ENCODE measurements around the gene HMGN2. TPM values are rescaled to one million over a fixed set of nuclear protein-coding genes. Genes with fewer than 3 reads are reported as not detected.

Gene HMGN2
- total RNA-seq, 1 donor from 2014 or later = 158 TPM

GRCh38 chr1:26471498-26472319, 531 bp upstream of the HMGN2 start:
- H3K36me3 ChIP-seq = peaks cover 44% of the 10 kb centered on the region

GRCh38 chr1:26472901-26473845, 933 bp downstream of the HMGN2 start:
- DNase-seq = peak; percentile 95
- Histone ChIP-seq H3K9me3 (replicated peaks) (no peaks in the 10 kb centered on the region), H3K27me3 (ENCODE audit: low read depth) (no peaks in the 10 kb centered on the region), H3K4me3 (peak overlapping the region; percentile 97), H3K4me1 (peaks cover 58% of the 10 kb centered on the region), H3K27ac (replicated peaks) (peak overlapping the region; percentile 99), H3K36me3 (peaks cover 45% of the 10 kb centered on the region)
- TF ChIP-seq, protein P1, sequence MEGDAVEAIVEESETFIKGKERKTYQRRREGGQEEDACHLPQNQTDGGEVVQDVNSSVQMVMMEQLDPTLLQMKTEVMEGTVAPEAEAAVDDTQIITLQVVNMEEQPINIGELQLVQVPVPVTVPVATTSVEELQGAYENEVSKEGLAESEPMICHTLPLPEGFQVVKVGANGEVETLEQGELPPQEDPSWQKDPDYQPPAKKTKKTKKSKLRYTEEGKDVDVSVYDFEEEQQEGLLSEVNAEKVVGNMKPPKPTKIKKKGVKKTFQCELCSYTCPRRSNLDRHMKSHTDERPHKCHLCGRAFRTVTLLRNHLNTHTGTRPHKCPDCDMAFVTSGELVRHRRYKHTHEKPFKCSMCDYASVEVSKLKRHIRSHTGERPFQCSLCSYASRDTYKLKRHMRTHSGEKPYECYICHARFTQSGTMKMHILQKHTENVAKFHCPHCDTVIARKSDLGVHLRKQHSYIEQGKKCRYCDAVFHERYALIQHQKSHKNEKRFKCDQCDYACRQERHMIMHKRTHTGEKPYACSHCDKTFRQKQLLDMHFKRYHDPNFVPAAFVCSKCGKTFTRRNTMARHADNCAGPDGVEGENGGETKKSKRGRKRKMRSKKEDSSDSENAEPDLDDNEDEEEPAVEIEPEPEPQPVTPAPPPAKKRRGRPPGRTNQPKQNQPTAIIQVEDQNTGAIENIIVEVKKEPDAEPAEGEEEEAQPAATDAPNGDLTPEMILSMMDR (IDR thresholded peaks at IDR 0.05; ENCODE audit: borderline replicate concordance) = no peak
- intact Hi-C loops (cut with micrococcal nuclease) = no loop called here

More at GRCh38 chr1:26471498-26472319, 531 bp upstream of the HMGN2 start:
- TF ChIP-seq, protein P1 (IDR thresholded peaks at IDR 0.05; ENCODE audit: borderline replicate concordance) = no peak
- no peaks in the 10 kb centered on the region for H3K27me3 ChIP-seq (ENCODE audit: low read depth)
- H3K9me3 ChIP-seq (replicated peaks) = no peaks in the 10 kb centered on the region
- H3K4me1 ChIP-seq = peaks cover 58% of the 10 kb centered on the region
- DNase-seq = peak; percentile 65
- intact Hi-C loops (cut with micrococcal nuclease) = no loop called here
- H3K4me3 ChIP-seq = peak overlapping the region; percentile 97
- peak overlapping the region; percentile 99 for H3K27ac ChIP-seq (replicated peaks)

DNA sequence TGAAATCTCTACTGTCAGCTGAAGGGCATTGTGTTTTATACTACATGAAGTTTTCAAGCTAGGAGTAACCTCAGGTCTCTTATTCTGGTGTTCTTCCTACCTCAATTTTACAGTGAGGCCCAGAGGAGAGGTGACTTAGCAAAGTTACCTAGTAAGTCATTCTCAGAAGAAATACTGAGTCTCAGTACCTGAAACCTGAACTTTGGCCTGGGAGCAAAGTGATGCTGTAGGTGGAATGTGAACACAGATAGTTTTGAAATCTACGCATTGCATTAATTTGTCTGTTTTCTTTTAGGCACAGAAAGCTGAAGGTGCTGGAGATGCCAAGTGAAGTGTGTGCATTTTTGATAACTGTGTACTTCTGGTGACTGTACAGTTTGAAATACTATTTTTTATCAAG, 2.6 kb downstream of the HMGN2 start:
- H3K36me3 ChIP-seq = peaks cover 48% of the 10 kb centered on the region
- no peaks in the 10 kb centered on the region for H3K27me3 ChIP-seq (ENCODE audit: low read depth)
- DNase-seq = no peak
- intact Hi-C loops (cut with micrococcal nuclease) = no loop called here
- TF ChIP-seq, protein P1 (IDR thresholded peaks at IDR 0.05; ENCODE audit: borderline replicate concordance) = no peak
- no peak overlapping the region for H3K27ac ChIP-seq (replicated peaks)
- no peak overlapping the region for H3K4me3 ChIP-seq
- no peaks in the 10 kb centered on the region for H3K9me3 ChIP-seq (replicated peaks)
- H3K4me1 ChIP-seq = peaks cover 45% of the 10 kb centered on the region

GRCh38 chr1:26475989-26476388, 3.7 kb downstream of the HMGN2 start:
- TF ChIP-seq, protein P1 (IDR thresholded peaks at IDR 0.05; ENCODE audit: borderline replicate concordance) = no peak
- peaks cover 51% of the 10 kb centered on the region for H3K36me3 ChIP-seq
- H3K27me3 ChIP-seq (ENCODE audit: low read depth) = no peaks in the 10 kb centered on the region
- intact Hi-C loops (cut with micrococcal nuclease) = no loop called here
- no peak for DNase-seq
- H3K4me1 ChIP-seq = peaks cover 34% of the 10 kb centered on the region
- no peak overlapping the region for H3K27ac ChIP-seq (replicated peaks)
- H3K4me3 ChIP-seq = no peak overlapping the region
- H3K9me3 ChIP-seq (replicated peaks) = no peaks in the 10 kb centered on the region

GRCh38 chr1:26476958-26477357, 4.7 kb downstream of the HMGN2 start:
- Histone ChIP-seq H3K27ac (replicated peaks) (no peak overlapping the region), H3K4me3 (no peak overlapping the region), H3K4me1 (peaks cover 25% of the 10 kb centered on the region), H3K27me3 (ENCODE audit: low read depth) (no peaks in the 10 kb centered on the region), H3K9me3 (replicated peaks) (no peaks in the 10 kb centered on the region), H3K36me3 (peaks cover 51% of the 10 kb centered on the region)
- DNase-seq = no peak
- intact Hi-C loops (cut with micrococcal nuclease) = no loop called here
- TF ChIP-seq, protein P1 (IDR thresholded peaks at IDR 0.05; ENCODE audit: borderline replicate concordance) = no peak

Measured in left ventricle myocardium inferior (tissue), 1 donor.